Uterus (tissue), 4 donors: ENCODE measurements around the gene EFCAB14. TPM values are rescaled to one million over a fixed set of nuclear protein-coding genes. Genes with fewer than 3 reads are reported as not detected.
"Not testable (repeated sequence)": the region's sequence is repeated elsewhere in the genome, so short reads cannot be mapped to it uniquely, and the experiment has no call there.

ENCODE experiments used
- DNase-seq, 2 donors: peaks; one replicate each; pipeline ENCODE4 v3.0.0-alpha.2; 2019 to 2020
- H3K27ac ChIP-seq, 2 donors: fragments of 200-600 bp; sonication (generic); 1 replicate in 1 of 2; 2 replicates in 1 of 2; pipeline ENCODE4 v1.5.1; 2016 to 2018
- H3K27me3 ChIP-seq, 2 donors: fragments of 200-600 bp; sonication (generic); one replicate each; pipeline ENCODE4 v1.5.1; 2018 to 2019; ENCODE audit warnings: control low read depth in 1 of 2
- H3K36me3 ChIP-seq, 2 donors: fragments of 200-600 bp; sonication (generic); one replicate each; pipeline ENCODE4 v1.5.1; 2019; ENCODE audit warnings: control low read depth in 1 of 2
- H3K4me1 ChIP-seq, 2 donors: fragments of 200-600 bp; sonication (generic); one replicate each; pipeline ENCODE4 v1.5.1; 2018 to 2019; ENCODE audit warnings: control low read depth in 1 of 2
- H3K4me3 ChIP-seq, 2 donors: fragments of 200-600 bp; sonication (generic); 1 replicate in 1 of 2; 2 replicates in 1 of 2; pipeline ENCODE4 v1.5.1; 2018 to 2019; ENCODE audit warnings: mild to moderate bottlenecking in 1 of 2
- H3K9me3 ChIP-seq, 2 donors: fragments of 200-600 bp; sonication (generic); one replicate each; pipeline ENCODE4 v1.5.1; 2019; ENCODE audit warnings: control low read depth in 1 of 2
- CTCF ChIP-seq, 4 experiments: fragments of 200-600 bp in 2 of 4; fragments of 450-650 bp in 2 of 4; sonication (generic) in 2 of 4; IDR thresholded peaks; one replicate each; pipeline ENCODE4 v1.5.1; 2016 to 2019; ENCODE audit warnings: antibody characterized with exemption in 4 of 4, mild to moderate bottlenecking in 2 of 4, moderate library complexity in 1 of 4
- POLR2A ChIP-seq, 2 donors: fragments of 450-650 bp; IDR thresholded peaks; one replicate each; pipeline ENCODE4 v1.6.1; 2016; ENCODE audit warnings: antibody characterized with exemption in 2 of 2, mild to moderate bottlenecking in 1 of 2, moderate library complexity in 1 of 2
- intact Hi-C: fragments of 100-400 bp; cut with DNase I; formaldehyde crosslinking; loops from one replicate; pipeline ENCODE4 v1.15.1; 2023; ENCODE audit warnings: low total_unique reads
- total RNA-seq, 4 donors: library from RNA; depleted of rRNA in 3 of 4; stranded (reverse); fragments of >200 nt in 3 of 4; gene quantifications; one replicate each; pipeline versions ENCODE4 v1.1.0 to v1.2.4, GENCODE V29; 2014 to 2023
- donor health status: DM: yes; HTN: yes; CAD: no.

The EFCAB14 gene
- total RNA-seq, 4 donors from 2014 or later = 63.5 to 188 (median 96.0) TPM

- peaks cover 0 to 3% of the 10 kb centered on the region in 2 donors for H3K9me3 ChIP-seq
- TF ChIP-seq POLR2A (IDR thresholded peaks at IDR 0.05) (no peak), CTCF (IDR thresholded peaks at IDR 0.05) (no peak)
- H3K36me3 ChIP-seq = no peaks in the 10 kb centered on the region
- no peaks in the 10 kb centered on the region for H3K27me3 ChIP-seq
- H3K4me1 ChIP-seq = no peaks in the 10 kb centered on the region
- no peak for DNase-seq
- intact Hi-C loops = no loop called here
- H3K4me3 ChIP-seq = no peak overlapping the region
- peak overlapping the region; percentile 47 to 72 for H3K27ac ChIP-seq
Measured at GRCh38 chr1:46653405-46653958, 65.4 kb downstream of the EFCAB14 start.

- Histone ChIP-seq H3K9me3 (peaks cover 0 to 3% of the 10 kb centered on the region in 2 donors), H3K27ac (peak overlapping the region; percentile 47 to 72), H3K27me3 (no peaks in the 10 kb centered on the region), H3K4me3 (no peak overlapping the region), H3K36me3 (no peaks in the 10 kb centered on the region), H3K4me1 (no peaks in the 10 kb centered on the region)
- intact Hi-C loops = no loop called here
- TF ChIP-seq CTCF (IDR thresholded peaks at IDR 0.05) (no peak), POLR2A (IDR thresholded peaks at IDR 0.05) (no peak)
- no peak for DNase-seq
Measured at GRCh38 chr1:46652321-46653100, 66.4 kb downstream of the EFCAB14 start.

GRCh38 chr1:46651152-46651551 is 67.8 kb downstream of the EFCAB14 start:
- H3K9me3 ChIP-seq, H3K27ac ChIP-seq, H3K27me3 ChIP-seq, H3K4me1 ChIP-seq, H3K4me3 ChIP-seq, H3K36me3 ChIP-seq, intact Hi-C loops, DNase-seq: not testable (repeated sequence)

GRCh38 chr1:46650491-46650890 is 68.4 kb downstream of the EFCAB14 start:
- no peaks in the 10 kb centered on the region for H3K4me1 ChIP-seq
- intact Hi-C loops = no loop called here
- no peaks in the 10 kb centered on the region for H3K27me3 ChIP-seq
- H3K27ac ChIP-seq = no peak overlapping the region
- DNase-seq = no peak
- no peak overlapping the region for H3K4me3 ChIP-seq
- no peaks in the 10 kb centered on the region for H3K36me3 ChIP-seq
- TF ChIP-seq CTCF (IDR thresholded peaks at IDR 0.05) = no peak
- TF ChIP-seq POLR2A (IDR thresholded peaks at IDR 0.05) = no peak
- peaks cover 0 to 3% of the 10 kb centered on the region in 2 donors for H3K9me3 ChIP-seq

GRCh38 chr1:46649764-46650163 is 69.2 kb downstream of the EFCAB14 start:
- intact Hi-C loops = no loop called here
- Histone ChIP-seq H3K36me3 (no peaks in the 10 kb centered on the region), H3K4me3 (no peak overlapping the region), H3K27me3 (no peaks in the 10 kb centered on the region), H3K9me3 (peaks cover 0 to 3% of the 10 kb centered on the region in 2 donors), H3K27ac (no peak overlapping the region), H3K4me1 (no peaks in the 10 kb centered on the region)
- no peak for DNase-seq
- TF ChIP-seq CTCF (IDR thresholded peaks at IDR 0.05) = no peak
- no peak for TF ChIP-seq POLR2A (IDR thresholded peaks at IDR 0.05)
